Keratinocyte (primary cell): ENCODE data around the gene LAMA4.

ENCODE experiments used
- CTCF ChIP-seq, 3 experiments: IDR thresholded peaks in 1 of 3; conservative IDR thresholded peaks in 1 of 3; optimal IDR thresholded peaks in 1 of 3; 2 replicates in 2 of 3; 3 replicates in 1 of 3; pipeline versions ENCODE3 to v1.5.1; 2011; ENCODE audit warnings: low read length in 3 of 3, mild to moderate bottlenecking in 3 of 3, moderate library complexity in 2 of 3, control low read depth in 1 of 3, inconsistent platforms in 1 of 3; ENCODE audit not compliant: insufficient read depth in 2 of 3; ENCODE audit errors: extremely low read depth in 1 of 3
- EZH2 ChIP-seq: IDR thresholded peaks from one replicate; pipeline ENCODE4 v1.6.1; 2012; ENCODE audit warnings: inconsistent platforms, mild to moderate bottlenecking, low read length, moderate library complexity

- TF ChIP-seq CTCF (optimal IDR thresholded peaks at IDR 0.05 in 1 of 3, IDR thresholded peaks at IDR 0.05 in 1 of 3, conservative IDR thresholded peaks at IDR 0.05 in 1 of 3; ENCODE audit: extremely low read depth in 1 of 3, insufficient read depth in 2 of 3, low read length in 3 of 3) (no peak), EZH2 (no peak)
Observed at GRCh38 chr6:112237595-112237994, 16.8 kb downstream of the LAMA4 start.
